ENCODE measurements around the gene DCUN1D1. TPM values are rescaled to one million over a fixed set of nuclear protein-coding genes. Genes with fewer than 3 reads are reported as not detected.

DCUN1D1 gene
- total and polyA plus RNA-seq, 2 of the 8 experiments (the other 6 are each of a cell fraction or from before 2014, with no cell fraction given), result 6.8 to 70.3 TPM

GRCh38 chr3:182920515-182921084, 59.7 kb downstream of the DCUN1D1 start (continued):
- TF ChIP-seq PHF8 (conservative IDR thresholded peaks at IDR 0.05; ENCODE audit: low read depth, low read length), result no peak
